HepG2 (cell line): Measurements from ENCODE around the gene RPL27A. TPM values are rescaled to one million over a fixed set of nuclear protein-coding genes. Genes with fewer than 3 reads are reported as not detected.
A peak's percentile ranks its signal among the peaks of the same experiment; 100 is the strongest.

Experiments used
- ATF7 ChIP-seq, 2 experiments: fragments of 450-650 bp in 1 of 2; sonication (generic) in 1 of 2; formaldehyde crosslinking in 1 of 2; IDR thresholded peaks; 2 replicates each; pipeline versions ENCODE4 v1.4.0 to v1.6.1; 2016 to 2020; ENCODE audit warnings: antibody characterized with exemption in 1 of 2, mild to moderate bottlenecking in 1 of 2, missing genetic modification reagents in 1 of 2
- CAMTA2 ChIP-seq: sonication (generic); formaldehyde crosslinking; IDR thresholded peaks from 2 replicates; pipeline ENCODE4 v1.4.0; 2020; ENCODE audit warnings: mild to moderate bottlenecking, missing genetic modification reagents, borderline replicate concordance
- DNMT1 ChIP-seq: sonication (generic); formaldehyde crosslinking; IDR thresholded peaks from 2 replicates; pipeline ENCODE4 v1.5.1; 2020; ENCODE audit warnings: mild to moderate bottlenecking, missing genetic modification reagents
- HMGA1 ChIP-seq: sonication (generic); formaldehyde crosslinking; conservative IDR thresholded peaks from 2 replicates; pipeline ENCODE4 v1.4.0; 2020; ENCODE audit warnings: missing genetic modification reagents
- KDM4B ChIP-seq: sonication (generic); formaldehyde crosslinking; IDR thresholded peaks from 2 replicates; pipeline ENCODE4 v1.4.0; 2020; ENCODE audit warnings: missing genetic modification reagents
- MBNL3 ChIP-seq: fragments of 250-450 bp; sonication (Bioruptor Pico); conservative IDR thresholded peaks from 2 replicates; pipeline ENCODE4 v1.8.0; 2022; ENCODE audit warnings: mild to moderate bottlenecking, inconsistent platforms
- NKX3-1 ChIP-seq: sonication (generic); formaldehyde crosslinking; IDR thresholded peaks from 2 replicates; pipeline ENCODE4 v1.5.0; 2020; ENCODE audit warnings: missing genetic modification reagents
- RBAK ChIP-seq: sonication (generic); formaldehyde crosslinking; IDR thresholded peaks from 2 replicates; pipeline ENCODE4 v1.5.1; 2020; ENCODE audit warnings: mild to moderate bottlenecking, missing genetic modification reagents
- RBM39 ChIP-seq: fragments of 200-400 bp; formaldehyde crosslinking; IDR thresholded peaks from one replicate; pipeline ENCODE4 v1.6.1; 2018; ENCODE audit warnings: antibody characterized with exemption, mild to moderate bottlenecking, low read depth, low read length; ENCODE audit not compliant: poor library complexity, severe bottlenecking
- SMARCC2 ChIP-seq: fragments of 450-650 bp; IDR thresholded peaks from 2 replicates; pipeline ENCODE4 v1.6.1; 2017; ENCODE audit warnings: antibody characterized with exemption, mild to moderate bottlenecking
- SOX13 ChIP-seq, 3 experiments: fragments of 450-650 bp in 1 of 3; sonication (generic) in 1 of 3; formaldehyde crosslinking in 1 of 3; IDR thresholded peaks in 2 of 3; conservative IDR thresholded peaks in 1 of 3; 2 replicates each; pipeline versions ENCODE4 v1.5.0 to v1.6.1; 2016 to 2020; ENCODE audit warnings: antibody characterized with exemption in 1 of 3, mild to moderate bottlenecking in 1 of 3, missing compliant biosample characterization in 1 of 3, missing genetic modification reagents in 1 of 3, moderate library complexity in 1 of 3
- SOX5 ChIP-seq: IDR thresholded peaks from 2 replicates; pipeline ENCODE4 v1.6.1; 2016; ENCODE audit warnings: borderline replicate concordance
- ZBTB1 ChIP-seq: sonication (generic); formaldehyde crosslinking; IDR thresholded peaks from 2 replicates; pipeline ENCODE4 v1.4.0; 2020; ENCODE audit warnings: missing genetic modification reagents, borderline replicate concordance
- ZNF746 ChIP-seq: sonication (generic); formaldehyde crosslinking; IDR thresholded peaks from 2 replicates; pipeline ENCODE4 v1.8.0; 2022; ENCODE audit warnings: mild to moderate bottlenecking, missing genetic modification reagents
- polyA plus RNA-seq, 8 experiments: library from polyadenylated mRNA; depleted of rRNA in 3 of 8; stranded (reverse) in 7 of 8; unstranded in 1 of 8; fragments of >200 nt; fragmentation: Illumina TruSeq in 4 of 8; extraction: Trizol in 4 of 8; gene quantifications; 2 replicates each; pipeline versions ENCODE4 v1.2.1 to v1.2.3, GENCODE V29; 2011 to 2016; ENCODE audit warnings: low read depth in 4 of 8, missing spikeins in 1 of 8, mixed read lengths in 1 of 8; ENCODE audit not compliant: insufficient read depth in 1 of 8
- total RNA-seq, 5 experiments: library from RNA; depleted of rRNA; stranded (reverse); fragments of >200 nt; fragmentation: Illumina TruSeq; extraction: Trizol; gene quantifications; 2 replicates each; pipeline ENCODE4 v1.2.3, GENCODE V29; 2016; ENCODE audit warnings: low read depth in 1 of 5
- TF ChIP-seq, protein P1 (sequence below): sonication (generic); formaldehyde crosslinking; IDR thresholded peaks from 2 replicates; pipeline ENCODE4 v1.4.0; 2020; ENCODE audit warnings: missing genetic modification reagents
- TF ChIP-seq, protein P2 (sequence below): sonication (generic); formaldehyde crosslinking; IDR thresholded peaks from 2 replicates; pipeline ENCODE4 v1.4.0; 2020; ENCODE audit warnings: missing genetic modification reagents
- TF ChIP-seq, protein P3 (sequence below), 2 experiments: fragments of 450-650 bp in 1 of 2; sonication (generic) in 1 of 2; formaldehyde crosslinking; IDR thresholded peaks; 2 replicates each; pipeline versions ENCODE4 v1.5.0 to v1.8.0; 2020 to 2022; ENCODE audit warnings: mild to moderate bottlenecking in 1 of 2, missing genetic modification reagents in 1 of 2
- TF ChIP-seq, protein P4 (sequence below): sonication (generic); formaldehyde crosslinking; IDR thresholded peaks from 2 replicates; pipeline ENCODE4 v1.8.1; 2023; ENCODE audit warnings: mild to moderate bottlenecking, missing genetic modification reagents, borderline replicate concordance
- TF ChIP-seq, protein P5 (sequence below): sonication (generic); formaldehyde crosslinking; IDR thresholded peaks from 2 replicates; pipeline ENCODE4 v1.5.1; 2020; ENCODE audit warnings: mild to moderate bottlenecking, missing genetic modification reagents, moderate library complexity
- TF ChIP-seq, protein P6 (sequence below): sonication (generic); formaldehyde crosslinking; conservative IDR thresholded peaks from 2 replicates; pipeline ENCODE4 v1.8.0; 2022; ENCODE audit warnings: mild to moderate bottlenecking, moderate library complexity, missing genetic modification reagents

The RPL27A gene
- total and polyA plus RNA-seq, 2 of the 13 experiments (the other 11 are each of a cell fraction or from before 2014, with no cell fraction given), result 1,531 to 2,153 TPM

DNA sequence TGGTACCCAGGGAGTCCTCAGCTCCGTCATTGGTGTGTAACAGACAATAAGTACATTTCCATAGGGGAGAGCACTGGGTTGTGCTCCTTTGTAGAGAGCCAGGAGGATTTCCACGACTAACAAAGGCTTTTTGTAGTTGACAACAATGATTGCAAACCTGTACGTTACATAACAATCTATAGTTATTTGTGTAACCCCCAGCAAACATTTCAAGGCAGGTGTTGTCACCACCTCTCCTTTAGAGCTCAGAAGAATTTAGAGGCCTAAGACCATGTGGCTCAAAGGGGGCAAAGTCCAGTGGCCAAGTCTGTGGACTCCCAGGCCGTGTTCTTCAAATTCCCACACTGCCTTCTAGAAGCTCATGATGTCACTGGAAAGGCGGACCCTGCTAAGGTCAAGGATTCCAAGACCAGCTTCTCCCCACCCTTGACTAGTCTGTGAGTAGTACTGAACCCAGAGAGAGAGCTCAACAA lies 15.8 kb downstream of the RPL27A start (continued):
- TF ChIP-seq, protein P1, sequence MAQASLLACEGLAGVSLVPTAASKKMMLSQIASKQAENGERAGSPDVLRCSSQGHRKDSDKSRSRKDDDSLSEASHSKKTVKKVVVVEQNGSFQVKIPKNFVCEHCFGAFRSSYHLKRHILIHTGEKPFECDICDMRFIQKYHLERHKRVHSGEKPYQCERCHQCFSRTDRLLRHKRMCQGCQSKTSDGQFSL (CRISPR knock-in tag), result no peak
- TF ChIP-seq ATF7 (IDR thresholded peaks at IDR 0.05), result no peak
- no peak for TF ChIP-seq ATF7 (CRISPR knock-in tag; IDR thresholded peaks at IDR 0.05)
- TF ChIP-seq CAMTA2, result no peak
- no peak for TF ChIP-seq DNMT1
- TF ChIP-seq, protein P2, sequence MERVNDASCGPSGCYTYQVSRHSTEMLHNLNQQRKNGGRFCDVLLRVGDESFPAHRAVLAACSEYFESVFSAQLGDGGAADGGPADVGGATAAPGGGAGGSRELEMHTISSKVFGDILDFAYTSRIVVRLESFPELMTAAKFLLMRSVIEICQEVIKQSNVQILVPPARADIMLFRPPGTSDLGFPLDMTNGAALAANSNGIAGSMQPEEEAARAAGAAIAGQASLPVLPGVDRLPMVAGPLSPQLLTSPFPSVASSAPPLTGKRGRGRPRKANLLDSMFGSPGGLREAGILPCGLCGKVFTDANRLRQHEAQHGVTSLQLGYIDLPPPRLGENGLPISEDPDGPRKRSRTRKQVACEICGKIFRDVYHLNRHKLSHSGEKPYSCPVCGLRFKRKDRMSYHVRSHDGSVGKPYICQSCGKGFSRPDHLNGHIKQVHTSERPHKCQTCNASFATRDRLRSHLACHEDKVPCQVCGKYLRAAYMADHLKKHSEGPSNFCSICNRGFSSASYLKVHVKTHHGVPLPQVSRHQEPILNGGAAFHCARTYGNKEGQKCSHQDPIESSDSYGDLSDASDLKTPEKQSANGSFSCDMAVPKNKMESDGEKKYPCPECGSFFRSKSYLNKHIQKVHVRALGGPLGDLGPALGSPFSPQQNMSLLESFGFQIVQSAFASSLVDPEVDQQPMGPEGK (CRISPR knock-in tag), result peak; percentile 43; the same call in 1 of the 2 replicates
- TF ChIP-seq SOX5 (CRISPR knock-in tag), result peak; percentile 92
- no peak for TF ChIP-seq ZNF746 (CRISPR knock-in tag)
- TF ChIP-seq HMGA1, result no peak
- TF ChIP-seq, protein P3, sequence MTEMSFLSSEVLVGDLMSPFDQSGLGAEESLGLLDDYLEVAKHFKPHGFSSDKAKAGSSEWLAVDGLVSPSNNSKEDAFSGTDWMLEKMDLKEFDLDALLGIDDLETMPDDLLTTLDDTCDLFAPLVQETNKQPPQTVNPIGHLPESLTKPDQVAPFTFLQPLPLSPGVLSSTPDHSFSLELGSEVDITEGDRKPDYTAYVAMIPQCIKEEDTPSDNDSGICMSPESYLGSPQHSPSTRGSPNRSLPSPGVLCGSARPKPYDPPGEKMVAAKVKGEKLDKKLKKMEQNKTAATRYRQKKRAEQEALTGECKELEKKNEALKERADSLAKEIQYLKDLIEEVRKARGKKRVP (CRISPR knock-in tag; IDR thresholded peaks at IDR 0.05), result 0 out of 4 replicates have a peak, but pooled peaks of 1 of the 2 experiments have one; percentile 53
- no peak for TF ChIP-seq NKX3-1 (CRISPR knock-in tag)
- TF ChIP-seq, protein P4, sequence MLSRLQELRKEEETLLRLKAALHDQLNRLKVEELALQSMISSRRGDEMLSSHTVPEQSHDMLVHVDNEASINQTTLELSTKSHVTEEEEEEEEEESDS, result no peak
- TF ChIP-seq KDM4B, result no peak
- TF ChIP-seq ZBTB1 (CRISPR knock-in tag), result no peak
- no peak for TF ChIP-seq SMARCC2
- no peak for TF ChIP-seq RBAK (CRISPR knock-in tag)
- peak; percentile 77 for TF ChIP-seq SOX13 (IDR thresholded peaks at IDR 0.05)
- TF ChIP-seq SOX13 (CRISPR knock-in tag; conservative IDR thresholded peaks at IDR 0.05 in 1 of 2, IDR thresholded peaks at IDR 0.05 in 1 of 2), result peak in 1 of 2 experiments; percentile 98; a peak in 2 of 4 replicates
- no peak for TF ChIP-seq MBNL3 (CRISPR knock-in tag)
- TF ChIP-seq, protein P5, sequence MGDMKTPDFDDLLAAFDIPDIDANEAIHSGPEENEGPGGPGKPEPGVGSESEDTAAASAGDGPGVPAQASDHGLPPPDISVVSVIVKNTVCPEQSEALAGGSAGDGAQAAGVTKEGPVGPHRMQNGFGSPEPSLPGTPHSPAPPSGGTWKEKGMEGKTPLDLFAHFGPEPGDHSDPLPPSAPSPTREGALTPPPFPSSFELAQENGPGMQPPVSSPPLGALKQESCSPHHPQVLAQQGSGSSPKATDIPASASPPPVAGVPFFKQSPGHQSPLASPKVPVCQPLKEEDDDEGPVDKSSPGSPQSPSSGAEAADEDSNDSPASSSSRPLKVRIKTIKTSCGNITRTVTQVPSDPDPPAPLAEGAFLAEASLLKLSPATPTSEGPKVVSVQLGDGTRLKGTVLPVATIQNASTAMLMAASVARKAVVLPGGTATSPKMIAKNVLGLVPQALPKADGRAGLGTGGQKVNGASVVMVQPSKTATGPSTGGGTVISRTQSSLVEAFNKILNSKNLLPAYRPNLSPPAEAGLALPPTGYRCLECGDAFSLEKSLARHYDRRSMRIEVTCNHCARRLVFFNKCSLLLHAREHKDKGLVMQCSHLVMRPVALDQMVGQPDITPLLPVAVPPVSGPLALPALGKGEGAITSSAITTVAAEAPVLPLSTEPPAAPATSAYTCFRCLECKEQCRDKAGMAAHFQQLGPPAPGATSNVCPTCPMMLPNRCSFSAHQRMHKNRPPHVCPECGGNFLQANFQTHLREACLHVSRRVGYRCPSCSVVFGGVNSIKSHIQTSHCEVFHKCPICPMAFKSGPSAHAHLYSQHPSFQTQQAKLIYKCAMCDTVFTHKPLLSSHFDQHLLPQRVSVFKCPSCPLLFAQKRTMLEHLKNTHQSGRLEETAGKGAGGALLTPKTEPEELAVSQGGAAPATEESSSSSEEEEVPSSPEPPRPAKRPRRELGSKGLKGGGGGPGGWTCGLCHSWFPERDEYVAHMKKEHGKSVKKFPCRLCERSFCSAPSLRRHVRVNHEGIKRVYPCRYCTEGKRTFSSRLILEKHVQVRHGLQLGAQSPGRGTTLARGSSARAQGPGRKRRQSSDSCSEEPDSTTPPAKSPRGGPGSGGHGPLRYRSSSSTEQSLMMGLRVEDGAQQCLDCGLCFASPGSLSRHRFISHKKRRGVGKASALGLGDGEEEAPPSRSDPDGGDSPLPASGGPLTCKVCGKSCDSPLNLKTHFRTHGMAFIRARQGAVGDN (CRISPR knock-in tag), result no peak
- TF ChIP-seq, protein P6, sequence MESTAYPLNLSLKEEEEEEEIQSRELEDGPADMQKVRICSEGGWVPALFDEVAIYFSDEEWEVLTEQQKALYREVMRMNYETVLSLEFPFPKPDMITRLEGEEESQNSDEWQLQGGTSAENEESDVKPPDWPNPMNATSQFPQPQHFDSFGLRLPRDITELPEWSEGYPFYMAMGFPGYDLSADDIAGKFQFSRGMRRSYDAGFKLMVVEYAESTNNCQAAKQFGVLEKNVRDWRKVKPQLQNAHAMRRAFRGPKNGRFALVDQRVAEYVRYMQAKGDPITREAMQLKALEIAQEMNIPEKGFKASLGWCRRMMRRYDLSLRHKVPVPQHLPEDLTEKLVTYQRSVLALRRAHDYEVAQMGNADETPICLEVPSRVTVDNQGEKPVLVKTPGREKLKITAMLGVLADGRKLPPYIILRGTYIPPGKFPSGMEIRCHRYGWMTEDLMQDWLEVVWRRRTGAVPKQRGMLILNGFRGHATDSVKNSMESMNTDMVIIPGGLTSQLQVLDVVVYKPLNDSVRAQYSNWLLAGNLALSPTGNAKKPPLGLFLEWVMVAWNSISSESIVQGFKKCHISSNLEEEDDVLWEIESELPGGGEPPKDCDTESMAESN (CRISPR knock-in tag), result peak; percentile 35; the same call in 1 of the 2 replicates
- no peak for TF ChIP-seq RBM39
